ENCODE measurements around the gene LIPK. TPM values are rescaled to one million over a fixed set of nuclear protein-coding genes. Genes with fewer than 3 reads are reported as not detected.

LIPK gene
- total and polyA plus RNA-seq, 8 donors, result not detected

GRCh38 chr10:88763441-88763840 lies 57.4 kb downstream of the LIPK start:
- Histone ChIP-seq H3K9me3 (no peaks in the 10 kb centered on the region), H3K27ac (no peak overlapping the region), H3K27me3 (no peaks in the 10 kb centered on the region), H3K36me3 (no peaks in the 10 kb centered on the region), H3K4me3 (no peak overlapping the region), H3K4me1 (peaks cover 0 to 9% of the 10 kb centered on the region in 2 donors)
- intact Hi-C loops (cut with DNase I), result no loop called here
- TF ChIP-seq, protein P1, sequence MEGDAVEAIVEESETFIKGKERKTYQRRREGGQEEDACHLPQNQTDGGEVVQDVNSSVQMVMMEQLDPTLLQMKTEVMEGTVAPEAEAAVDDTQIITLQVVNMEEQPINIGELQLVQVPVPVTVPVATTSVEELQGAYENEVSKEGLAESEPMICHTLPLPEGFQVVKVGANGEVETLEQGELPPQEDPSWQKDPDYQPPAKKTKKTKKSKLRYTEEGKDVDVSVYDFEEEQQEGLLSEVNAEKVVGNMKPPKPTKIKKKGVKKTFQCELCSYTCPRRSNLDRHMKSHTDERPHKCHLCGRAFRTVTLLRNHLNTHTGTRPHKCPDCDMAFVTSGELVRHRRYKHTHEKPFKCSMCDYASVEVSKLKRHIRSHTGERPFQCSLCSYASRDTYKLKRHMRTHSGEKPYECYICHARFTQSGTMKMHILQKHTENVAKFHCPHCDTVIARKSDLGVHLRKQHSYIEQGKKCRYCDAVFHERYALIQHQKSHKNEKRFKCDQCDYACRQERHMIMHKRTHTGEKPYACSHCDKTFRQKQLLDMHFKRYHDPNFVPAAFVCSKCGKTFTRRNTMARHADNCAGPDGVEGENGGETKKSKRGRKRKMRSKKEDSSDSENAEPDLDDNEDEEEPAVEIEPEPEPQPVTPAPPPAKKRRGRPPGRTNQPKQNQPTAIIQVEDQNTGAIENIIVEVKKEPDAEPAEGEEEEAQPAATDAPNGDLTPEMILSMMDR (IDR thresholded peaks at IDR 0.05), result no peak
- no peak for DNase-seq
- no peak for ATAC-seq

- no peak for DNase-seq
- no peaks in the 10 kb centered on the region for H3K27me3 ChIP-seq
- intact Hi-C loops (cut with DNase I), result no loop called here
Measured at GRCh38 chr10:88764110-88764509, 58.1 kb downstream of the LIPK start.

DNA sequence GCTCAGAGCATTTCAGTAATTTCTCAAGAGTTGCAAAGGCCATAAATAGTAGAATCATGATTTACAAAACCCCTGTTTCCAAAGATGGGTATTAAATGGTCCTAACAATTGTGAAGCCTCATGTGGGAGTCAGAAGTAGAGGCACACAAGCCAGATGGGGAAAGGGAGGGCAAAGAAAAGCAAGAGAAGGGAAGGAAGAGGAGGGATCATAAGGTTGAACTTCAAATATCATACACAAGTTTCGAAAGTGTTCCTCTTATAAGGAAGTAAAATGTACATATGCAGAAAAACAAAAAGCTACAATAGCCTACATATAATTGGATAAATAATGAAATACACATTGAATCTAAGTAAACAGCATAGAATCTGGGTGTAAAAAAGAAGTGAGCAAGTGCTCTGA lies 59.8 kb downstream of the LIPK start:
- DNase-seq (no peak), ATAC-seq (no peak)
- intact Hi-C loops (cut with DNase I), result no loop called here

More at GRCh38 chr10:88764110-88764509, 58.1 kb downstream of the LIPK start:
- ATAC-seq, result no peak
- no peak overlapping the region for H3K4me3 ChIP-seq
- TF ChIP-seq, protein P1 (IDR thresholded peaks at IDR 0.05), result no peak
- no peak overlapping the region for H3K27ac ChIP-seq
- no peaks in the 10 kb centered on the region for H3K36me3 ChIP-seq
- no peaks in the 10 kb centered on the region for H3K9me3 ChIP-seq
- peaks cover 0 to 9% of the 10 kb centered on the region in 2 donors for H3K4me1 ChIP-seq

DNA sequence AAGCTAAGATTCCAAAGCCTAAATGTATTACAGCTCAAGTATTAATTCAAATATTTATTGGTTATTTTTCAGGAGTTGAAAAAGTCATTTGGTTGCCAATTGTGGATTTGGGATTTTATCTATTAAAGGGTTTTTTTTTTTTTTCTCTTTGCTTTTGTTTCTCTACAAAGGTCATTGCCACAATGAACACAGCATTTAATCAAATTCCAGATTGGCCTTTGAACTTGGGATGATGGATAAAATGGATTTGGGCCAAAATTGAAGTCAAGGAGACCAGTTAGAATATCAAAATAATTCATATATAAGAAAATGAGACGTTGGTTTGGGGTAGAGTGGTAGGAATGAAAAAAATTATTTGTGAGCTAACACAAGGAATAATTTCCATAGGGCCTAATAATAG lies 63.3 kb downstream of the LIPK start:
- Histone ChIP-seq H3K27me3 (no peaks in the 10 kb centered on the region), H3K4me3 (no peak overlapping the region), H3K9me3 (peaks cover 0 to 4% of the 10 kb centered on the region in 2 donors), H3K27ac (no peak overlapping the region), H3K4me1 (peaks cover 0 to 9% of the 10 kb centered on the region in 2 donors), H3K36me3 (no peaks in the 10 kb centered on the region)
- TF ChIP-seq, protein P1 (IDR thresholded peaks at IDR 0.05), result no peak
- no peak for DNase-seq
- ATAC-seq, result no peak
- intact Hi-C loops (cut with DNase I), result no loop called here

More for the DNA sequence above, 59.8 kb downstream of the LIPK start:
- TF ChIP-seq, protein P1 (IDR thresholded peaks at IDR 0.05), result no peak
- H3K27me3 ChIP-seq, result no peaks in the 10 kb centered on the region
- H3K4me1 ChIP-seq, result peaks cover 0 to 9% of the 10 kb centered on the region in 2 donors
- no peaks in the 10 kb centered on the region for H3K36me3 ChIP-seq
- H3K27ac ChIP-seq, result no peak overlapping the region
- no peak overlapping the region for H3K4me3 ChIP-seq
- no peaks in the 10 kb centered on the region for H3K9me3 ChIP-seq

DNA sequence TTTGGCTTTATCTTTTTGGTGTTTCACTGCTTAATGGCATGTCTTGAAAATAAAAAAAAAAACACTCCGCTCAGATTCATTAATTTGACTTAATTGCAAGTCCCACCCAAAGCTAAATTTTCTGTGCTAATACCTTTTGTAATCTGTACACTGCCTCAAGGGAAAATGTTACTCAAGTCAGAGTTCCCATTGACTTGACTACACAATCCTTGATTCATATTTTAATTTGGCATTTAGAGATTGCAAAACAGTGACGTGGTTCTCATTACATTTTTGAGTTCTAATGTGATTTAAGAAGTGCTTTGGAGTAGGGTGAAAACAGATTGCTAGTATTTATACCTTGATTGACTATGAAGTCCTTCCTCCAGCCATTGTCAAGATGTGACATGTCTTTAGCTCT lies 75.2 kb downstream of the LIPK start:
- no peaks in the 10 kb centered on the region for H3K9me3 ChIP-seq
- H3K4me1 ChIP-seq, result no peaks in the 10 kb centered on the region
- H3K4me3 ChIP-seq, result no peak overlapping the region
- no peak overlapping the region for H3K27ac ChIP-seq
- TF ChIP-seq, protein P1 (IDR thresholded peaks at IDR 0.05), result no peak
- ATAC-seq (no peak), DNase-seq (no peak)
- intact Hi-C loops (cut with DNase I), result no loop called here
- H3K36me3 ChIP-seq, result no peaks in the 10 kb centered on the region
- no peaks in the 10 kb centered on the region for H3K27me3 ChIP-seq

Data from left lung (tissue), 10 donors.